SU-DHL-6 (cell line): ENCODE results near the gene DIPK1A.

Experiments
- H2AFZ ChIP-seq: fragments of 200-600 bp; sonication (generic); 2 replicates; pipeline ENCODE4 v1.6.1; 2014; ENCODE audit warnings: low read depth, mild to moderate bottlenecking, moderate library complexity, mixed read lengths, antibody characterized with exemption, low read length; ENCODE audit not compliant: severe bottlenecking
- H3F3A ChIP-seq: fragments of 200-600 bp; shearing (Covaris generic); 2 replicates; pipeline ENCODE4 v1.6.0; 2016; ENCODE audit warnings: antibody characterized with exemption, mild to moderate bottlenecking; ENCODE audit not compliant: insufficient read depth
- H3K27ac ChIP-seq: fragments of 200-600 bp; sonication (generic); 2 replicates; pipeline ENCODE4 v1.5.1; 2016; ENCODE audit warnings: low read depth, mild to moderate bottlenecking, low read length, moderate library complexity, mixed read lengths
- H3K27me3 ChIP-seq: fragments of 200-600 bp; sonication (generic), shearing (Covaris generic); 2 replicates; pipeline ENCODE4 v1.6.0; 2014; ENCODE audit warnings: mild to moderate bottlenecking, low read length
- H3K36me3 ChIP-seq: fragments of 200-600 bp; sonication (generic); 2 replicates; pipeline ENCODE4 v1.6.1; 2014; ENCODE audit warnings: mild to moderate bottlenecking, low read length, mixed read lengths
- H3K4me2 ChIP-seq: fragments of 300-600, 200-600 bp; shearing (Covaris generic), sonication (generic); 2 replicates; pipeline ENCODE4 v1.6.0; 2014; ENCODE audit warnings: low read length, low read depth, mild to moderate bottlenecking; ENCODE audit not compliant: poor library complexity, severe bottlenecking
- H3K4me3 ChIP-seq: fragments of 200-600 bp; sonication (generic); 2 replicates; pipeline ENCODE4 v1.5.1; 2014; ENCODE audit warnings: antibody characterized with exemption, low read length, mild to moderate bottlenecking, mixed read lengths; ENCODE audit not compliant: insufficient read depth, poor library complexity, severe bottlenecking
- H3K79me2 ChIP-seq: fragments of 200-600 bp; sonication (generic); 2 replicates; pipeline ENCODE4 v1.6.1; 2014; ENCODE audit warnings: mild to moderate bottlenecking, low read length, moderate library complexity; ENCODE audit not compliant: insufficient read depth
- H3K9ac ChIP-seq: fragments of 200-600 bp; sonication (generic); 2 replicates; pipeline ENCODE4 v1.7.0; 2014; ENCODE audit warnings: mild to moderate bottlenecking, low read length
- H3K9me2 ChIP-seq: fragments of 200-600 bp; sonication (generic); replicated peaks from 2 replicates; pipeline ENCODE4 v1.6.1; 2014; ENCODE audit warnings: low read length; ENCODE audit not compliant: insufficient read depth
- H3K9me3 ChIP-seq: fragments of 200-600 bp; sonication (generic); 2 replicates; pipeline ENCODE4 v1.6.1; 2014; ENCODE audit warnings: low read length, mixed read lengths; ENCODE audit not compliant: insufficient read depth
- H4K20me1 ChIP-seq: fragments of 200-600 bp; sonication (generic); 2 replicates; pipeline ENCODE4 v1.6.1; 2014; ENCODE audit warnings: low read depth, mild to moderate bottlenecking, antibody characterized with exemption, low read length, moderate library complexity, mixed read lengths
- EZH2phosphoT487 ChIP-seq: fragments of 200-600 bp; sonication (generic), shearing (Covaris generic); conservative IDR thresholded peaks from 2 replicates; pipeline ENCODE4 v1.6.1; 2018; ENCODE audit warnings: mild to moderate bottlenecking, antibody characterized with exemption, low read length, moderate library complexity, mixed read lengths
- TF ChIP-seq, protein P1 (sequence below): fragments of 200-600 bp; sonication (generic); IDR thresholded peaks from one replicate; pipeline ENCODE4 v1.5.1; 2017; ENCODE audit warnings: antibody characterized with exemption, mild to moderate bottlenecking, low read length, moderate library complexity; ENCODE audit not compliant: insufficient read depth, poor library complexity, severe bottlenecking

DIPK1A gene

DNA sequence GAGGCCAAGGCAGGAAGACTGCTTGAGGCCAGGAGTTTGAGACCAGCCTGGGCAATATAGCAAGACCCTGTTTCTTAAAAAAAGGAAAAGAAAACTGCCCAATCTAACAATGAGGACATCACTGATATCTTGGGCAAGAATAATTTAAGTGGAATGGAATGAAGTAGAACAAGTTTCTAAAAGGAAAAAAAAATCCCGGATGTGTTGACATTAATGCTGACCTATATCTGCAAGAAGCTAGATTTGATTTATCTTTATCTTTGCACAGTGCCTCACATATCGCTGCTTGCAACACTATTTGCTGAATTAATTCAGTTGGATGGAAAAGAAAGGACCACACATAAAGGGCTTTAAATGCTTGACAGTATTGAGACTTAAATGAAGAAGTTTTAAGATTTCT lies 27.8 kb downstream of the DIPK1A start:
- no peak overlapping the region for H3K9ac ChIP-seq
- no peaks in the 10 kb centered on the region for H3K36me3 ChIP-seq
- H3F3A ChIP-seq: peaks cover 7% of the 10 kb centered on the region; the same call in 1 of the 2 replicates
- H3K79me2 ChIP-seq: peaks cover 99% of the 10 kb centered on the region
- no peaks in the 10 kb centered on the region for H3K9me3 ChIP-seq
- no peak overlapping the region for H3K4me2 ChIP-seq
- no peaks in the 10 kb centered on the region for H3K9me2 ChIP-seq
- H4K20me1 ChIP-seq: peaks cover 8% of the 10 kb centered on the region
- TF ChIP-seq, protein P1, sequence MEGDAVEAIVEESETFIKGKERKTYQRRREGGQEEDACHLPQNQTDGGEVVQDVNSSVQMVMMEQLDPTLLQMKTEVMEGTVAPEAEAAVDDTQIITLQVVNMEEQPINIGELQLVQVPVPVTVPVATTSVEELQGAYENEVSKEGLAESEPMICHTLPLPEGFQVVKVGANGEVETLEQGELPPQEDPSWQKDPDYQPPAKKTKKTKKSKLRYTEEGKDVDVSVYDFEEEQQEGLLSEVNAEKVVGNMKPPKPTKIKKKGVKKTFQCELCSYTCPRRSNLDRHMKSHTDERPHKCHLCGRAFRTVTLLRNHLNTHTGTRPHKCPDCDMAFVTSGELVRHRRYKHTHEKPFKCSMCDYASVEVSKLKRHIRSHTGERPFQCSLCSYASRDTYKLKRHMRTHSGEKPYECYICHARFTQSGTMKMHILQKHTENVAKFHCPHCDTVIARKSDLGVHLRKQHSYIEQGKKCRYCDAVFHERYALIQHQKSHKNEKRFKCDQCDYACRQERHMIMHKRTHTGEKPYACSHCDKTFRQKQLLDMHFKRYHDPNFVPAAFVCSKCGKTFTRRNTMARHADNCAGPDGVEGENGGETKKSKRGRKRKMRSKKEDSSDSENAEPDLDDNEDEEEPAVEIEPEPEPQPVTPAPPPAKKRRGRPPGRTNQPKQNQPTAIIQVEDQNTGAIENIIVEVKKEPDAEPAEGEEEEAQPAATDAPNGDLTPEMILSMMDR: no peak
- no peak for TF ChIP-seq EZH2phosphoT487
- 0 out of 2 replicates have a peak overlapping the region, but pooled peaks have one; percentile 2 for H3K27ac ChIP-seq
- no peaks in the 10 kb centered on the region for H3K27me3 ChIP-seq
- no peak overlapping the region for H3K4me3 ChIP-seq
- no peak overlapping the region for H2AFZ ChIP-seq

DNA sequence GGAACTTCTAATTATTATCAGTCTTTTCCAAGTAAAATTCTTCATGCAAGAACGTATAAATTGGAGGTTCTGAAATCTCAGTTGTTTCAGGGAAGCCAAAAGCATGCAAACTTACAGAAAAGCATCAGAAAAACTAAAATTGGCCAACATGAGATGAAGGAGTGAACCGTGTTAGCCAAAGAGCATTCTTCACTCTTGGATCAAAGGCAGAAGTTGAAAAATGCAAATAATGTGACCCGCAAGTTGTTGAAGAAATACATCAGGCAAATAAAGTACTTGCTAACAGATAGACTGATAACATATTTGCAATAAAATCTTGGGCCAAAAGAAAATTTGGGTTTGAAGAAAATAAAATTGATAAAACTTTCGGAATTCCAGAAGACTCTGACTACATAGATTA lies 29.6 kb downstream of the DIPK1A start:
- H3K27ac ChIP-seq: no peak overlapping the region
- TF ChIP-seq, protein P1: no peak
- no peak for TF ChIP-seq EZH2phosphoT487
- H3F3A ChIP-seq: 0 out of 2 replicates have a peak, but pooled peaks cover 4% of the 10 kb centered on the region
- no peaks in the 10 kb centered on the region for H3K9me3 ChIP-seq
- H2AFZ ChIP-seq: no peak overlapping the region
- H3K36me3 ChIP-seq: peaks cover 3% of the 10 kb centered on the region; the same call in 1 of the 2 replicates
- H3K9me2 ChIP-seq: no peaks in the 10 kb centered on the region
- no peaks in the 10 kb centered on the region for H3K27me3 ChIP-seq
- no peak overlapping the region for H3K4me3 ChIP-seq
- peaks cover 6% of the 10 kb centered on the region for H4K20me1 ChIP-seq
- no peak overlapping the region for H3K9ac ChIP-seq
- no peak overlapping the region for H3K4me2 ChIP-seq
- H3K79me2 ChIP-seq: peaks cover 99% of the 10 kb centered on the region

DNA sequence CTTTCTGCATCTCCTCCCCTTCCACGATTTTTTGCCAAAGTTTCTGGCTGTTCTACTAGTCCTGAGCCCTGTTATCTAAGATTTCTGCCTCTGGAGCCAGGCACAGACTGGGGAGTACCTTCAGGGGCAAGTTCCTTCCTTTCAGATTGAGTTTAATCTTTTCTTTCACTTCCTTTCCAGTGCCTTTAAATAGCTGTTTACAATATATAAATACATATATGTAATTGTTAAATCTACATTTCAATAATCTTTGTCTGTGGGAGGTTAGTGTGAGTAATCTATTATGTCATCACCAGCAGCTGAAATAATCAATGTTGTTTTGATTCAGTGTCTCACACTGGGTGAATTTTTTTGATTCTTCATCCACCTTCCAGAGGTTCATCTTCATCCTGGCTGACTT lies 31.8 kb downstream of the DIPK1A start:
- no peak for TF ChIP-seq EZH2phosphoT487
- TF ChIP-seq, protein P1: no peak
- Histone ChIP-seq H3K27ac (0 out of 2 replicates have a peak overlapping the region, but pooled peaks have one; percentile 9), H3K9ac (no peak overlapping the region), H3K9me2 (no peaks in the 10 kb centered on the region), H2AFZ (no peak overlapping the region), H4K20me1 (peaks cover 5% of the 10 kb centered on the region), H3K4me2 (no peak overlapping the region), H3K27me3 (no peaks in the 10 kb centered on the region), H3K36me3 (peaks cover 4% of the 10 kb centered on the region; the same call in 1 of the 2 replicates), H3K4me3 (no peak overlapping the region), H3K79me2 (peaks cover 100% of the 10 kb centered on the region), H3F3A (0 out of 2 replicates have a peak, but pooled peaks cover 3% of the 10 kb centered on the region), H3K9me3 (no peaks in the 10 kb centered on the region)
